Measurements from ENCODE around the gene FSTL5.

The FSTL5 gene

GRCh38 chr4:161519611-161520010, 644.2 kb downstream of the FSTL5 start:
- H3K4me2 ChIP-seq (ENCODE audit: low read length) = no peak overlapping the region
- no peaks in the 10 kb centered on the region for H3K79me2 ChIP-seq (ENCODE audit: control insufficient read depth, low read length)
- no peaks in the 10 kb centered on the region for H3K27me3 ChIP-seq (ENCODE audit: control insufficient read depth, low read length)
- no peaks in the 10 kb centered on the region for H3K9me3 ChIP-seq (ENCODE audit: control insufficient read depth, insufficient read depth, low read length)
- no peak for TF ChIP-seq EZH2phosphoT487 (IDR thresholded peaks at IDR 0.05; ENCODE audit: borderline replicate concordance, low read length)
- TF ChIP-seq, protein P1, sequence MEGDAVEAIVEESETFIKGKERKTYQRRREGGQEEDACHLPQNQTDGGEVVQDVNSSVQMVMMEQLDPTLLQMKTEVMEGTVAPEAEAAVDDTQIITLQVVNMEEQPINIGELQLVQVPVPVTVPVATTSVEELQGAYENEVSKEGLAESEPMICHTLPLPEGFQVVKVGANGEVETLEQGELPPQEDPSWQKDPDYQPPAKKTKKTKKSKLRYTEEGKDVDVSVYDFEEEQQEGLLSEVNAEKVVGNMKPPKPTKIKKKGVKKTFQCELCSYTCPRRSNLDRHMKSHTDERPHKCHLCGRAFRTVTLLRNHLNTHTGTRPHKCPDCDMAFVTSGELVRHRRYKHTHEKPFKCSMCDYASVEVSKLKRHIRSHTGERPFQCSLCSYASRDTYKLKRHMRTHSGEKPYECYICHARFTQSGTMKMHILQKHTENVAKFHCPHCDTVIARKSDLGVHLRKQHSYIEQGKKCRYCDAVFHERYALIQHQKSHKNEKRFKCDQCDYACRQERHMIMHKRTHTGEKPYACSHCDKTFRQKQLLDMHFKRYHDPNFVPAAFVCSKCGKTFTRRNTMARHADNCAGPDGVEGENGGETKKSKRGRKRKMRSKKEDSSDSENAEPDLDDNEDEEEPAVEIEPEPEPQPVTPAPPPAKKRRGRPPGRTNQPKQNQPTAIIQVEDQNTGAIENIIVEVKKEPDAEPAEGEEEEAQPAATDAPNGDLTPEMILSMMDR (IDR thresholded peaks at IDR 0.05; ENCODE audit: low read depth, low read length, poor library complexity, severe bottlenecking) = no peak
- H3F3A ChIP-seq (ENCODE audit: control insufficient read depth, insufficient read depth) = no peaks in the 10 kb centered on the region
- no peaks in the 10 kb centered on the region for H4K20me1 ChIP-seq (ENCODE audit: control insufficient read depth, insufficient read depth, low read depth, low read length)
- H3K4me3 ChIP-seq (ENCODE audit: low read length) = no peak overlapping the region
- no peak overlapping the region for H3K27ac ChIP-seq (ENCODE audit: low read depth, low read length)
- H3K4me1 ChIP-seq (ENCODE audit: control insufficient read depth, low read length) = no peaks in the 10 kb centered on the region
- no peaks in the 10 kb centered on the region for H3K9me2 ChIP-seq (replicated peaks; ENCODE audit: control insufficient read depth, low read length)
- H3K36me3 ChIP-seq (ENCODE audit: control insufficient read depth, low read length) = no peaks in the 10 kb centered on the region

DNA sequence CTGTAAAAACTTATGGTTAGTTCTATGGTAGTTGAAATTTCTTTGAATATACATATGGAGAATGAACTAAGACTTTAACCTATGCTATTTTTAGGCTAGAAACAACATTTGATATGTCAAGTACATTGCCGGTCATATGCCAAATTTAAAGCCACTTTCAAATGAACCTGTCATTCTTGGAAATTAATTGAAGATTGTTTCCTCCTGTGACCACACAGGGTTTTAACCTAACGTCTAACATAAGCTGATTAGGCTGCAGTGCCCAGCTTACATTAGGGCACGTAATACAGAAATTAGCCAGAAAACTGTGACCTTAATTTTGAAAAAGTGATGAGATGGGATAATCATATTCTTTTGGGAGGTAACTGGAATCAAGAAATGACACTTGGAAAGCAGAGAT, 645.9 kb downstream of the FSTL5 start:
- H3K9me3 ChIP-seq (ENCODE audit: control insufficient read depth, insufficient read depth, low read length) = no peaks in the 10 kb centered on the region
- H3K27me3 ChIP-seq (ENCODE audit: control insufficient read depth, low read length) = no peaks in the 10 kb centered on the region
- H3K79me2 ChIP-seq (ENCODE audit: control insufficient read depth, low read length) = no peaks in the 10 kb centered on the region
- no peaks in the 10 kb centered on the region for H3F3A ChIP-seq (ENCODE audit: control insufficient read depth, insufficient read depth)
- H3K4me3 ChIP-seq (ENCODE audit: low read length) = no peak overlapping the region
- H3K36me3 ChIP-seq (ENCODE audit: control insufficient read depth, low read length) = no peaks in the 10 kb centered on the region
- no peak overlapping the region for H3K27ac ChIP-seq (ENCODE audit: low read depth, low read length)
- no peaks in the 10 kb centered on the region for H3K4me1 ChIP-seq (ENCODE audit: control insufficient read depth, low read length)
- H3K4me2 ChIP-seq (ENCODE audit: low read length) = no peak overlapping the region
- TF ChIP-seq, protein P1 (IDR thresholded peaks at IDR 0.05; ENCODE audit: low read depth, low read length, poor library complexity, severe bottlenecking) = no peak
- TF ChIP-seq EZH2phosphoT487 (IDR thresholded peaks at IDR 0.05; ENCODE audit: borderline replicate concordance, low read length) = no peak
- no peaks in the 10 kb centered on the region for H4K20me1 ChIP-seq (ENCODE audit: control insufficient read depth, insufficient read depth, low read depth, low read length)
- no peaks in the 10 kb centered on the region for H3K9me2 ChIP-seq (replicated peaks; ENCODE audit: control insufficient read depth, low read length)

- H4K20me1 ChIP-seq (ENCODE audit: control insufficient read depth, insufficient read depth, low read depth, low read length) = no peaks in the 10 kb centered on the region
- no peaks in the 10 kb centered on the region for H3K9me3 ChIP-seq (ENCODE audit: control insufficient read depth, insufficient read depth, low read length)
- H3K27ac ChIP-seq (ENCODE audit: low read depth, low read length) = no peak overlapping the region
- H3F3A ChIP-seq (ENCODE audit: control insufficient read depth, insufficient read depth) = no peaks in the 10 kb centered on the region
- H3K4me2 ChIP-seq (ENCODE audit: low read length) = no peak overlapping the region
- H3K4me1 ChIP-seq (ENCODE audit: control insufficient read depth, low read length) = no peaks in the 10 kb centered on the region
- no peak overlapping the region for H3K4me3 ChIP-seq (ENCODE audit: low read length)
- H3K36me3 ChIP-seq (ENCODE audit: control insufficient read depth, low read length) = no peaks in the 10 kb centered on the region
- H3K79me2 ChIP-seq (ENCODE audit: control insufficient read depth, low read length) = no peaks in the 10 kb centered on the region
- no peaks in the 10 kb centered on the region for H3K9me2 ChIP-seq (replicated peaks; ENCODE audit: control insufficient read depth, low read length)
- H3K27me3 ChIP-seq (ENCODE audit: control insufficient read depth, low read length) = no peaks in the 10 kb centered on the region
- TF ChIP-seq, protein P1 (IDR thresholded peaks at IDR 0.05; ENCODE audit: low read depth, low read length, poor library complexity, severe bottlenecking) = no peak
- no peak for TF ChIP-seq EZH2phosphoT487 (IDR thresholded peaks at IDR 0.05; ENCODE audit: borderline replicate concordance, low read length)
Measured at GRCh38 chr4:161505141-161505540, 658.7 kb downstream of the FSTL5 start.

GRCh38 chr4:161498155-161498554, 665.6 kb downstream of the FSTL5 start:
- Histone ChIP-seq H3K4me1 (ENCODE audit: control insufficient read depth, low read length) (no peaks in the 10 kb centered on the region), H3F3A (ENCODE audit: control insufficient read depth, insufficient read depth) (no peaks in the 10 kb centered on the region), H3K27ac (ENCODE audit: low read depth, low read length) (no peak overlapping the region), H3K79me2 (ENCODE audit: control insufficient read depth, low read length) (no peaks in the 10 kb centered on the region), H4K20me1 (ENCODE audit: control insufficient read depth, insufficient read depth, low read depth, low read length) (no peaks in the 10 kb centered on the region), H3K9me3 (ENCODE audit: control insufficient read depth, insufficient read depth, low read length) (no peaks in the 10 kb centered on the region), H3K9me2 (replicated peaks; ENCODE audit: control insufficient read depth, low read length) (no peaks in the 10 kb centered on the region), H3K36me3 (ENCODE audit: control insufficient read depth, low read length) (no peaks in the 10 kb centered on the region), H3K27me3 (ENCODE audit: control insufficient read depth, low read length) (no peaks in the 10 kb centered on the region), H3K4me3 (ENCODE audit: low read length) (no peak overlapping the region), H3K4me2 (ENCODE audit: low read length) (no peak overlapping the region)
- TF ChIP-seq, protein P1 (IDR thresholded peaks at IDR 0.05; ENCODE audit: low read depth, low read length, poor library complexity, severe bottlenecking) = no peak
- no peak for TF ChIP-seq EZH2phosphoT487 (IDR thresholded peaks at IDR 0.05; ENCODE audit: borderline replicate concordance, low read length)

All from DOHH2 (cell line).